Mononuclear cell (primary cell): ENCODE measurements around the gene HSD17B11. TPM values are rescaled to one million over a fixed set of nuclear protein-coding genes. Genes with fewer than 3 reads are reported as not detected.
"Not testable (repeated sequence)": the region's sequence is repeated elsewhere in the genome, so short reads cannot be mapped to it uniquely, and the experiment has no call there.

Experiments used
- H3K27me3 ChIP-seq: 2 replicates; pipeline ENCODE4 v1.6.0; 2011; ENCODE audit warnings: low read length, control low read depth; ENCODE audit not compliant: insufficient read depth
- H3K4me1 ChIP-seq: 2 replicates; pipeline ENCODE4 v1.5.1; 2011; ENCODE audit warnings: mild to moderate bottlenecking, low read length, control low read depth; ENCODE audit not compliant: insufficient read depth
- H3K4me3 ChIP-seq: 2 replicates; pipeline ENCODE4 v1.5.1; 2011; ENCODE audit warnings: mild to moderate bottlenecking, low read length, moderate library complexity
- H3K9me3 ChIP-seq: 2 replicates; pipeline ENCODE4 v1.5.1; 2011; ENCODE audit warnings: low read depth, mild to moderate bottlenecking, control low read depth, low read length
- total RNA-seq: library from RNA; depleted of rRNA; stranded (reverse); fragments of >200 nt; gene quantifications from one replicate; pipeline ENCODE4 v1.2.3, GENCODE V29; 2012

Gene HSD17B11
- 128 TPM for total RNA-seq

GRCh38 chr4:87390891-87391575, at the start of gene HSD17B11:
Gene HSD17B11 (minus strand): TSS chr4:87391188. CDS start chr4:87391070, 118 bp downstream.
- Histone ChIP-seq H3K27me3 (no peaks in the 10 kb centered on the region), H3K4me1 (peaks cover 44% of the 10 kb centered on the region), H3K9me3 (no peaks in the 10 kb centered on the region), H3K4me3 (peak within 1 kb of the TSS; percentile 91)

GRCh38 chr4:87433342-87433741, 42.4 kb upstream of the HSD17B11 start:
- H3K27me3 ChIP-seq, result no peaks in the 10 kb centered on the region
- no peak overlapping the region for H3K4me3 ChIP-seq
- no peaks in the 10 kb centered on the region for H3K9me3 ChIP-seq
- H3K4me1 ChIP-seq, result no peaks in the 10 kb centered on the region

DNA sequence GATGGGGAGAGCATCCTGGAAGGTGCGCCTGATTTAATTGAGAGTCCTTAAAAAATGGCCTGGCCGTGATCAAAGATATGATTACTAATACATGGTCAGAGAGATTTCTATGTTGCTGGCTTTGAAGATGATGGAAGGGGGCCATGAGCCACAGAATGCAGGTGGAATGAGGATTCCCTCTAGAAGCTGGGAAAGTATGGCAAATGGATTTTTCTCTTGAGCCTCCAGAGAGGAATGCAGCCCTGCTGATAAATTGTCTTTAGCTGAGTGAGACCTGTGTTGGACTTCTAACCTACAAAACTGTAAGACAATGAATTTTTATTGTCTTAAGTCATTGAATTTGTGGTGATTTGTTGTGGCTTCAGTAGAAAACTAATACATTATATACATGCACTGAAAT, 39.0 kb upstream of the HSD17B11 start:
- Histone ChIP-seq H3K27me3 (no peaks in the 10 kb centered on the region), H3K4me1 (no peaks in the 10 kb centered on the region), H3K9me3 (no peaks in the 10 kb centered on the region), H3K4me3 (no peak overlapping the region)

DNA sequence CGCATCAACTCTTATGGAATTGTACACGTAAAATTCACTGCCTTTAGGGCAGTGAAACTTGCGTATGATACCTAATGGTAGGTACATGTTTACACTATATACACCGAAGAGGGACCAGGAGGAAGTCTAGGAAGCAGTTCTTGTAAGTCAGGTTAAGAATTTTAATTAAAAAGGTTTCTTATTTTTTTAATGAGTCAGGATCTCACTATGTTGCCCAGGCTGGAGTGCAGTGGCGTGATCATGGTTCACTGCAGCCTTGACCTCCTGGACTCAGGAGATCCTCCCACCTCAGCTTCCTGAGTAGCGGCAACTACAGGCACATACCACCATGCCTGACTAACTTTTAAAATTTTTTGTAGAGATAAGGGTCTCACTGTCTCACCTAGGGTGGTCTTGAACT, 38.0 kb upstream of the HSD17B11 start:
- H3K4me1 ChIP-seq, result peaks cover 2% of the 10 kb centered on the region
- H3K27me3 ChIP-seq, result no peaks in the 10 kb centered on the region
- H3K4me3 ChIP-seq, result no peak overlapping the region
- H3K9me3 ChIP-seq, result no peaks in the 10 kb centered on the region

DNA sequence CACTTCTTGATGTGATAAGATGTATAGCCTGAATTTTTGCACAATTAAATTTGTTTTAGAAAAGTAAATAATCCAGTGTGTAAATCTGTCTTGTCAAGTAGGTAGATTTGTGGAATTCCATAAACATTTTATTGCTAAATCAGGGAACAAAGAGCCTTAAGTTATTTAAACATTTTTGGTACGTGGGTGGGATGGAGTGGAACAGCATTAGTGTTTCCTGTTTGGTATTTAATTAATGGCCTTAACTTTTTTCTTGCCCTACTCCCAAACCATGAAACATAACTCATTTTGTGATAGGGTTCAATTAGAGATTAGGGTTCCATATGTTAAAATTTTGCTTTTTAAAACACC, 36.5 kb upstream of the HSD17B11 start:
- H3K4me1 ChIP-seq, result peaks cover 10% of the 10 kb centered on the region
- H3K9me3 ChIP-seq, result no peaks in the 10 kb centered on the region
- no peaks in the 10 kb centered on the region for H3K27me3 ChIP-seq
- no peak overlapping the region for H3K4me3 ChIP-seq

DNA sequence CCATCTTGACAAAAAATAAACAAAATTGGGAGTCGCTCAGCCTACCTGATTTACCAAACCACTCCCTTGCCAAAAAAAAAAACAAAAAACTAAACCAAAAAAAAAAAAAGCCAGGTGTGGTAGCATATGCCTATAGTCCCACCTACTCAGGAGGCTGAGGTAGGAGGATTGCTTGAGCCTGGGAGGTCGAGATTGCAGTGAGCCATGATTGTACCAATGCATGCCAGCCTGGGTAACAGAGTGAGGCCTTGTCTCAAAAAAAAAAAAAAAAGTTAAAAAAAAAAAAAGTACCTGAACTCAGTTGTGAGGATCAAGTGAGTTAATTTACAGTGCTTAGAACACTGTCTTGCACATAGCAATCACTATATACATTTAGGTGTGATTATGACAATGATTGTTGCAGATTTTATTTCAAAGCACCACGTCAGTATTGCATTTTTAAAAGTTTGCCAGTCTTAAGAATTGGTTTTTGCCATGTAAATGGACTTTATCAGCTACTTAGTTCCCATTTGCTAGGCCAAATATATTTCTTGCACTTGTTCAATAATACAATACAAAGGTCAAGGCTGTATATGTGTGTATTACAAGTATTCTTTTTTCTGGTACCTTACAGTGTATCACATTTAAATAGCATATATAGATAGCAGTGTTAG, 36.0 kb upstream of the HSD17B11 start:
- Histone ChIP-seq H3K27me3 (no peaks in the 10 kb centered on the region), H3K9me3 (no peaks in the 10 kb centered on the region), H3K4me1 (peaks cover 11% of the 10 kb centered on the region), H3K4me3 (no peak overlapping the region)

GRCh38 chr4:87425711-87426110, 34.7 kb upstream of the HSD17B11 start:
- no peaks in the 10 kb centered on the region for H3K27me3 ChIP-seq
- H3K4me1 ChIP-seq, result peaks cover 19% of the 10 kb centered on the region
- H3K4me3 ChIP-seq, result no peak overlapping the region
- no peaks in the 10 kb centered on the region for H3K9me3 ChIP-seq

DNA sequence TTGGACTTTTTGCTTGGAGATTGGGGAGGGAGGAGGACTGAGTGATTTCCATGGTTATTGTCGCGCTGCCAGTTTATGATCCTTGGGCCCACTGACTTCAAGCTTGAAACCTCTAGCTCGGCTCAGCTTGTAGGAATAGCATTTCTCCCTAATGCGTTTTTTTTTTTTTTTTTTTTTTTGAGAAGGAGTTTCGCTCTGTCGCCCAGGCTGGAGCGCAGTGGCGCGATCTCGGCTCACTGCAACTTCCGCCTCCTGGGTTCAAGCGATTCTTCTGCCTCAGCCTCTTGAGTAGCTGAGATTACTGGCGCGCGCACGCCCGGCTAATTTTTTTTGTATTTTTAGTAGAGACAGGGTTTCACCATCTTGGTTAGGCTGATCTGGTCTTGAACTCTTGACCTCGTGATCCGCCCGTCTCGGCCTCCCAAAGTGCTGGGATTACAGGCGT, 33.1 kb upstream of the HSD17B11 start:
- not testable (repeated sequence) for H3K4me3 ChIP-seq, H3K27me3 ChIP-seq, H3K9me3 ChIP-seq
- H3K4me1 ChIP-seq, result peaks cover 19% of the 10 kb centered on the region

DNA sequence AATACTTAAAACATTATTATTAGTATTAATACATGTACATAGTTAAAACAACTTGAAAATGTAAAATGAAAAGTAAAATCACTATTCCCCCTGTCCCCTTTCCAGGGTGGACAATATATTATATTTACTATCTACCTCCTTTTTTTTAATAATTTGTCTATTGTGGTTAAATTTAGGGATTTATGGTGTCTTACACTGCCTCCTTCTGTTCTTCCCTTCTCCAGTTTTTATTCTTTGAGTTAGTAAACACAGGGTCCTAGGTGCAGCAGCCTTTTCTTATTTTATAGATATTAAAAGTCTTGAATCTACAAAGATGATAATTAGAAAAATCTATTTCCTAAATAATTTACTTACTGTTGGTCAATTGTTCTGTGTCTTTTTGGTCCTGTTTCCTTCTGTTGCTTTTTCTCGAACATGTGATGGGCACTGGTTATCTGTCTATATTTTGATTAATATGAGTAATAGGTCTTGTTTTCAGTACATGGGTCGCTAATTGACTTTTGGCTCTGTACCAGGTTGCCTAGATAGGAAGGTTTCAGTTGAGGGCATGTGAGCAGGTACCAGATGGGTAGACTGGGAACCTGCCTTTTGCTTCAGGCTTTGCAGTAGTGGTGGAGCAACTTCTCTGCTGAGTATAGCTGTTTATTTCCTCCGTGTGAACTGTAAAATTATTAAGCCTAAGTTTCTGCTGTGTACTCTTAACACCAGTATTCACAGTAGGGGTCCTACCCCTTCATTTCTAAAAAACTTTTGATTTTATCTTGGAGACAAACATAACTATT, 32.5 kb upstream of the HSD17B11 start:
- Histone ChIP-seq H3K4me3 (peak overlapping the region; percentile 81), H3K27me3 (no peaks in the 10 kb centered on the region), H3K9me3 (no peaks in the 10 kb centered on the region), H3K4me1 (peaks cover 19% of the 10 kb centered on the region)

GRCh38 chr4:87422104-87423052, 31.4 kb upstream of the HSD17B11 start, which contains the start of gene NUDT9:
Gene NUDT9 (plus strand): TSS chr4:87422573. CDS start chr4:87422906, 333 bp downstream.
- peak within 1 kb of the TSS; percentile 81 for H3K4me3 ChIP-seq
- peaks cover 19% of the 10 kb centered on the region for H3K4me1 ChIP-seq
- H3K9me3 ChIP-seq, result no peaks in the 10 kb centered on the region
- H3K27me3 ChIP-seq, result no peaks in the 10 kb centered on the region

DNA sequence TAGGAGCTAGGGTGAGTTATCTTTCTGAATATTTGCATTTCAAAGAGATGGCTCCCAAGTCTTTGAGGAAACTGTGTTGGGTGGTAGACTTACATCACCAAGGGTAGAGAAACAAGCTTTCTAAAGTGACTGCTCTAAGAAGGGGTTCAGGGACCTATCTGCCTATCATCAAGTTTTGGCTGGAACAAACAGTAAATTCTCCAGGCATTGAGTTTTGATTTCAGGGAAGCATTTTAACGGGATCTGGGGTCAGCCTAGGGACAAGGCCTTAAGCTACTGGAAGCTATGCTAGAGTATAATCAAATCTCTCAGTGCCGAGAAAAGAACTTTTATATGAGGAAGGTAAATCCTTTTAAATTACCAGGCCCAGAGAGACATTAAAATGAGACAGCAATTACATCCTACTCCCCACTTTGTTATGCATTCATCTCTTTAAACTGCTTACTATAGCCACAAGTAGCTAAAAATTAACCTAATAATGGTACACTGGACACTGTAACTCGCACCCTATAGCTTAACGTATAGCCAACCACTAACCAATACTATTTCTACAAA, 29.4 kb upstream of the HSD17B11 start:
- H3K4me1 ChIP-seq, result peaks cover 19% of the 10 kb centered on the region
- no peaks in the 10 kb centered on the region for H3K27me3 ChIP-seq
- no peaks in the 10 kb centered on the region for H3K9me3 ChIP-seq
- H3K4me3 ChIP-seq, result no peak overlapping the region

DNA sequence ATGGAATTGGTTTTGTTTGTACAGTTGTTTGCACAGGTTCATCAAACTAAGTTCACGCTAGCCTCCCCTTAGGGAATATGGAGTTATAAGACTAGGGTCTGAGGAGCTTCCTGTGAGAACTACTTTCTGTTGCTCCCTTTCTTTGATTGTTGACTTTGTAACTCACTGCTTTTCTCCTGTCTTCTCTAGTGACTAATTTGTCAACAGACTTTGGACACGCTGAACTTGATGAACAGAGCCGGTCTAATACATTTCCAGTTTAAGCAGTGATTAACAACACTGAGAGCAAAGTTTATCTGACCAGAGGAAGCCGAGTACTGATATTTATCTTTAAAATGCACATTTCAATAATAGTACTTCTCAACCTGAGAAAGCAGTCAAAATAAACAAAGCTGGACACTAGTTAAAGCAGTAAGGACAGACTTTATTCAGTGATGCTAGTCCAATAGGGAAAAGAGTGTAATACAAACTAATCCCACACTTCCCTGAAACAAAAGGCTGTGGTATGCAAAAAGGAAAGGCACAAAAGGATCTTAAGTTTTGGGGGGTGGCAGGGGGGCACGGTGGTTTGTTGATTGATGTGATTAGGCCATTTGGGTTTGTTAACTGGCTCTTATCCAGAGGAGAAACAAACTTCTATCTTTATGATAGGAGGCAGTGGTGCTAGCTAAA, 28.7 kb upstream of the HSD17B11 start:
- no peak overlapping the region for H3K4me3 ChIP-seq
- no peaks in the 10 kb centered on the region for H3K9me3 ChIP-seq
- H3K27me3 ChIP-seq, result no peaks in the 10 kb centered on the region
- H3K4me1 ChIP-seq, result peaks cover 19% of the 10 kb centered on the region

DNA sequence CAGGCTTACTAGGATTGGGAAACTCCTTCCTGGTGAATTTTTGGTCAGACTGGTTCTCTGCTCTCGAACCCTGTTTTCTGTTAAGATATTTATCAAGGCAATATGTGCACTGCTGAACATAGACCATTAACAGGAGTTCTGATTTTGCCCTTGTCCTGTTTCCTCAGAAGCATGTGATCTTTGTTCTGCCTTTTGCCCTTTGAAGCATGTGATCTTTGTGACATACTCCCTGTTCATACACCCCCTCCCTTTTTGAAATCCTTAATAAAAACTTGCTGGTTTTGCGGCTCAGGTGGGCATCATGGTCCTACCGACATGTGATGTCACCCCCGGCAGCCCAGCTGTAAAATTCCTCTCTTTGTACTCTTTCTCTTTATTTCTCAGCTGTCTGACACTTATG, 27.4 kb upstream of the HSD17B11 start:
- not testable (repeated sequence) for H3K27me3 ChIP-seq

GRCh38 chr4:87416965-87417364, 26.0 kb upstream of the HSD17B11 start:
- Histone ChIP-seq H3K27me3 (no peaks in the 10 kb centered on the region), H3K9me3 (no peaks in the 10 kb centered on the region), H3K4me1 (peaks cover 7% of the 10 kb centered on the region), H3K4me3 (no peak overlapping the region)

More for the DNA sequence above, 27.4 kb upstream of the HSD17B11 start:
- not testable (repeated sequence) for H3K9me3 ChIP-seq, H3K4me3 ChIP-seq
- H3K4me1 ChIP-seq, result peaks cover 11% of the 10 kb centered on the region
